NCI-H128 (cell line): ENCODE results near the gene SAP130.
A peak's percentile ranks its signal among the peaks of the same experiment; 100 is the strongest.

Source experiments
- DNase-seq: peaks from one replicate; lab custom pipeline; 2025; ENCODE audit not compliant: unreplicated experiment; lab: John Stamatoyannopoulos, UW

Gene SAP130

DNA sequence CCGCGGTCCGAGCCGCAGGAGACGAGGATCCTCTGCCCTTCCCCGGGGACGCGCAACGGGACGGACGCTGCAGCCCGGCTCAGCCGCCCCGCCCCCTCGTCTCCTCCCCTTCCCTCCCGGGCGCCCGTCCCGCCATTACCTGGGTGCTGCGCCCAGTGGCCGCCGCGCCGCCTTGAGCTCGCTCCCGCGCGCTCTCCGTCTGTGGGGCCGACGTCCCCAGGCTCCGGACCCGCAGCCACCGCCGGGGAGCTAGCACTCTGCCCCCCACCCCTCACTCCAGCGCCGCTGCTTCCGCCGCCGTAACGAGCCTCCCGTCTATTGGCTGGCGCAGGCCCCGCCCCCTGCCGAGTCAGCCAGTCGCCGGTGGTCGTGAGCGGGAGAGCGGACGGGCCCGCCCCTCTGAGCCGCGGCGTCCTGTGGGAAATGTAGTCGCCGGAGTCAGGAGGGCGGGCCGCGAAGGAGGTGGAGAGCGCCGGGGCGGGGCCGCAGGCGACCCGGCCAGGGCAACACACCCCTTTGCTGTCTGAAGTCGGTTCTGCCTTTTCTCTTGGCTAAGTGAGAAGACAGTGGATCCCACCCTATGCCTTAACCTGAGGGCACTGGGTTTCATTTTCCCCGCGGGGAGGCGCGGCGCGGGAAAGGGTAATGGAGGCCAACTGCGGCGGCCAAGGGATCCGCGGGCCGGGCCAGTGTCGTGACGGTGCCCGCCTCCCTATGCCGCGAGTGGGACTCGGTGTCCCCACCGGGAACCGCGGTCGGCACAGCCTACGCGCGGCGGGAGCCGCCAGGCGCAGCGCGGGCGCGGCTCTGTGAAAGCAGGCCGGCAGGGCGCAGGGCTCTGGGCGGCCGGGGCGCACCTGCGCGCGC is at the start of gene SAP130:
Gene SAP130, minus strand, starts transcription at position 259 of the 867 bp plus-strand sequence. CDS start 1,767 bp downstream, outside the sequence.
- DNase-seq = peak; percentile 68

- DNase-seq = no peak
Measured at GRCh38 chr2:128076461-128077106, 48.7 kb upstream of the SAP130 start.

- no peak for DNase-seq
Measured at GRCh38 chr2:128073278-128073677, 45.4 kb upstream of the SAP130 start.

DNA sequence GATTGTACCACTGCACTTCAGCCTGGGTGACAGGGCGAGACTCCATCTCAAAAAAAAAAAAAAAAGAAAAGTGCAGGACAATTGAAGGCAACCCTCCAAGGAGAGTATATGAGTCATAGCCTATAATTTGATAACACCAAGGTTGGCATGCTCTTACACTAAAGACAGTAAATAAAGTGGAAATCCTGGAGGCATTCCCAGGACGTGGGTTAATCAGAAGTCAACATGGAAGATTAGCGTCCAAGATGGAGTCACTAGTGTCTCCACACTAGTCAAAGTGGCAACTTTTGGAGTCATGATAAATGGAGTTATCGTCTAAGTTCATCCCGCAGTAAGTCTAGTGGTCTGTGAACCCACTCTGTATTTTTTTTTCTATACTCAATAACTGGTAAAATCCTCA is 41.9 kb upstream of the SAP130 start:
- DNase-seq = no peak

GRCh38 chr2:128064353-128064752 is 36.5 kb upstream of the SAP130 start:
- DNase-seq = no peak

GRCh38 chr2:128062571-128062970 is 34.7 kb upstream of the SAP130 start:
- no peak for DNase-seq

GRCh38 chr2:128058114-128058513 is 30.3 kb upstream of the SAP130 start:
- no peak for DNase-seq

DNA sequence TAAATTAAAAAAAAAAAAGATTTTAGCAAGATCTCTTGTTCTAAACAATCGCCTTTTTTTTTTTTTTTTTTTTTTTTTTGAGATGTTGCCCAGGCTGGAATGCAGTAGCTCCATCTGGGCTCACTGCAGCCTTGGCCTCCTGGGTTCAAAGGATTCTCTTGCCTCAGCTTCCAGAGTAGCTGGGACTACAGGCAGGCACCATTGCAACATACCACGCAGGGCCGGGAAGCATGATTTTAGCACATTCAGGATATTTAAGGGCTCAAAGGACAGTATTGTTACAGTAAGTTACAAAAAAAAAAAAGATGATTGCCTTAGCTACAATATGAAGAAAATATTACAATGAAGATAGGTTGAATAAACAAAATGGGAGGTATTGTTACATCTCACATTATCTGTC is 29.5 kb upstream of the SAP130 start:
- DNase-seq = no peak

GRCh38 chr2:128054104-128054885 is 26.4 kb upstream of the SAP130 start:
- DNase-seq = no peak

DNA sequence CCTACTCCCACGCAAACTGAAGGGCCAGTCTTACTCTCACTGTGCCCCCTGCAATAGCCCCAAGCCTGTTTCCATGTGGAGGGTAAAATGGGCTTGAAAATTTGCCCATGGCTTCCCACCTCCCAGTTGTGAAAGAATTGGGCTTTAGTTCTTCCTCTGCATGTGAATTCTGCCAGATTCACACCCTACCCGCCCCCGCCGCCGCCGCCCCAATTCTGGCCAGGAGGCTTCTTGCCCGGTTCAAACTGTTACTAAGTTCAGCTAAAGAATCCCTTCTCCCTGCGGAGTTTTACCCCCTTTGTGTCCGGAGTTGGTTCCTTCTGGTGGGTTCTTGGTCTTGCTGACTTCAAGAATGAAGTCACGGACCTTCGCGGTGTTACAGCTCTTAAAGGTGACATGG is 25.5 kb upstream of the SAP130 start:
- DNase-seq = no peak

DNA sequence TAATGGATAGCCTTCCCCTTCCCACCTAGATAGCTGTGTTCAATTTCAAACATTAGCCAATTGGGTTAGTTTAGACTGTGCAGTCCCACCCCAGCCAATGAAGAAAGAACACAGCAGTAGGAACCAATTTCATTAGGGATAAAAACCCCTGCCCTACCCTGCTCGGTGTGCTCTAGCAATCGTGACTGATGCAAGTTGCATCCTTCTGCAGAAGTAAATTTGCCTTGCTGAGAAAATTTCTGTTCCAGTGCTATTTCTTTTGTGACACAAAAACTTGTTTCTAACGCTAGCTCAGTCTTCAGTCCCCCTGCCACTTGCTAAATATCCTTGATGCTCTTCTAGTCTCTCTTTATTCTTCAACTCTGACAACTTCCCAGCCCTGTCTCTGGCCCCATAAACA is 15.2 kb upstream of the SAP130 start:
- no peak for DNase-seq

DNA sequence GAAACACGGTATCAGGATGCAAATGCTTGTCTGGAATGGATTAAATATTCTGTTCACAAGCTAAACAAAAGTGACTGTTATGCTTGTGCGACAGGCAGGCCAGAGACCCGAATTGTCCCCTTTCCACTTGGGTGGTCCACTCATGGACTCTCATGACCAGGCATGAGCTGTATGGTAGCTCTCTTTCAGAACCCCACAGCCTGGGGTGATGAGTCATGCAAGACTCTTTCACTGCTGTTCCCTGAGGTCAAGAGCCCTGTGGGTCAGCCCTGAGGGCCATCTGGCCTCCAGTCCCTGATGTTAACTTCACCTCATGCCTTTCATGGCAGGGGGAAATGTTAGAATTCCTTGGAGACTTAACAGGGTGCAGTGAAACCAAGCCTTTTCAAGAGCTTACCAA is 13.7 kb upstream of the SAP130 start:
- no peak for DNase-seq

DNA sequence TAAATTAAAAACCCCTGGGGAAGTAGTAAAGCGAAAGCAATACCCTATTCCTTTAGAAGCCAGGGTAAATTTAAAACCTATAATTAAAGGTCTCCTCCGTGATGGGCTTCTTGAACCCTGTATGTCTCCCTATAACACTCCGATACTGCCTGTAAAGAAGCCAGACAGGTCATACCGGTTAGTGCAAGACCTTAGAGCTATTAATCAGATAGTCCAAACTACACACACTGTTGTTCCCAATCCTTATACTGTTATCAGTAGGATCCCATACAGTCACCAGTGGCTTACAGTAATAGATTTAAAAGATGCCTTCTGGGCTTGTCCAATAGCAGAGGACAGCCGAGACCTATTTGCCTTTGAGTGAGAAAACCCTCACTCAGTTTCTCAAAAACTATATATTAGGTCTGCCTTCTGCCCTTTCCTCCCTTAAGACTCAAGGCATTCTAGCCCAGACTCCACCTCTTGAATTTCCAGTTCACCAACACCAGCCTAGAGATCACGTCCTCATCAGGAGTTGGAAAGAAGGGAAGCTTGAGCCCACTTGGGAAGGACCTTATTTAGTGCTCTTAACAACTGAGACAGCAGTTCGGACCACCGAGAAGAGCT is 12.4 kb upstream of the SAP130 start:
- no peak for DNase-seq

DNA sequence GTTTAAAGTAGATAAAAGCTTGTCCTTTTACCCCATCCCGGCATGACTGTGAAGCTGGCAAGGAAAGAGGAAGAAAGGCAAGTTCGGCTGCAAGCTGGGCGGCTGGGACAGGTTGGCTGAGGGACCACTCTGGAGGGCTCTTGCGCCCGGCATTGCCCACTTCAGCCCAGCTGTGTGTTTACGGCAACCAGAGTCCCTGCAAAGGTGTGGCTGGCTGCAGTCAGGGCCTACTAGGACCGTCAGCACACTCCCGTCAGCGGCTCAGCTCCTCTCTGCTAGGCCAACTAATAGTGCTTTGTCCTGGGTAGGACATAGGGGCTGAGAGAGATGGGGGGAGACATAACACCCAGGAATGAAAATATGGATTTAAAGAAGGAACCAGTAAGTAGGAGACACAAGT is 11.7 kb upstream of the SAP130 start:
- no peak for DNase-seq

DNA sequence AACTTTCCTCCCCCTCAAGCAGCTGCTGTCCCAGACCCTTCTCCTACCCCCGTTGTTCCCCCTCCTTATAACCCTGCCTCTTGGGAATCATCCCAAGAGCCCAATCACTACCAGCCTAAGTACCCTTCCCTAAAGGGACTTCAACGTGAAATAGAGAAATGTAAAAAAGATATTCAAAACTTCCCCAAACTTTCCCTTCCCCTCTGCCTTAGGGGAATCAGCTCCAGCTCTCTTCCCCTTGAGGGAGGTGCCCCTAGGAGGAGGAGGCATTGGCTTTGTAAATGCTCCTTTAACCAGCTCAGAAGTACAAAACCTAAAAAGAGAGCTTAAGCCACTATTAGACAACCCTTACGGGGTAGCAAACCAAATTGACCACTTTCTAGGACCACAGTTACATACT is 10.6 kb upstream of the SAP130 start:
- no peak for DNase-seq

- DNase-seq = no peak
Measured at GRCh38 chr2:128037649-128038048, 9.8 kb upstream of the SAP130 start.

DNA sequence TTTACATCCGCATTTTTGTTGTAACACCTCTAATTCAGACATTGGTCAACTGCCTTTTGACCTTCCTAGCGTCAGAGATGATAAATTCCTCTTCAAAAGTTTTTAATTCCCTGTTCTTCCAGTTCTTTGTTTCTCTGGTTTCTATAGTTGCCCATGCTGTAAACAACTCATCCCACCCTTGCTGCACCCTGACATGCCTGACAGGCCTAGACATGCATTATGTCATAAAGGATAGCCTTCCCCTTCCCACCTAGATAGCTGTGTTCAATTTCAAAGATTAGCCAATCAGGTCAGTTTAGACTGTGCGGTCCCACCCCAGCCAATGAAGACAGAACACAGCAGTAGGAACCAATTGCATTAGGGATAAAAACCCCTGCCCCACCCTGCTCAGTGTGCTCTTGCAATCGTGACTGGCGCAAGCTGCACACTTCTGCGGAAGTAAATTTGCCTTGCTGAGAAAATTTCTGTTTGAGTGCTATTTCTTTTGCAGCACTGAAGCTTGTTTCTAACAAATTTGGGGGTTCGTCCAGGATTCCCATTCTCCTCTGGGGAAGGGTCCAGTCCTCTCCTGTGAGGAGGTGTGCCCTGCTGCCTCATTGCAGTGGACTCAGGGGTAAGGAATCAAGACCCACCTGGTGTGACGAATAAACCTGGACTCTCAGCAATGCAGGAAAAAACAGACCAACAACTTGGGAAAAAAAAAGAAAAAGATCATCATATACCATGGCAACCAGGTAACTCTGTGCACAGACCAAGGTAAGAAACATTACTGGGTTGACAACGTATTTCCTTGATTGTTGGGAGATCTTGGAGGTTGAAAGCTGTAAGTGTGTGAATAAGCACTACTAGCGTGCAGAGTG is 9.1 kb upstream of the SAP130 start:
- DNase-seq = no peak

GRCh38 chr2:128032092-128032491 is 4.2 kb upstream of the SAP130 start:
- DNase-seq = no peak

- DNase-seq = no peak
Measured at GRCh38 chr2:128028668-128029054, 802 bp upstream of the SAP130 start.

- peak; percentile 83 for DNase-seq
Measured at GRCh38 chr2:128027278-128027800, 520 bp downstream of the SAP130 start.
